Heart left ventricle (tissue), 16 donors: ENCODE measurements around the gene UGGT1. TPM values are rescaled to one million over a fixed set of nuclear protein-coding genes. Genes with fewer than 3 reads are reported as not detected.

Experiments used
- ATAC-seq, 4 donors: fragments of 200-7000 bp; cut with Tn5 transposase; one replicate each; pipeline ENCODE4 v1.9.1; 2020 to 2022; ENCODE audit warnings: moderate library complexity in 4 of 4, mild to moderate bottlenecking in 3 of 4, moderate number of reproducible peaks in 1 of 4
- DNase-seq, 5 donors: peaks; one replicate each; pipeline ENCODE4 v3.0.0-alpha.2; 2020
- H3K27ac ChIP-seq, 12 donors: fragments of 200-600 bp; sonication (generic) in 4 of 12; one replicate each; pipeline versions ENCODE4 v1.5.0 to v1.8.0; 2016 to 2022; ENCODE audit warnings: mild to moderate bottlenecking in 2 of 12
- H3K27me3 ChIP-seq, 9 donors: fragments of 200-600 bp; sonication (generic) in 2 of 9; one replicate each; pipeline versions ENCODE4 v1.5.1 to v1.8.0; 2016 to 2022; ENCODE audit warnings: mild to moderate bottlenecking in 3 of 9
- H3K36me3 ChIP-seq, 9 donors: fragments of 200-600 bp; sonication (generic) in 2 of 9; one replicate each; pipeline versions ENCODE4 v1.5.0 to v1.8.0; 2018 to 2022; ENCODE audit warnings: mild to moderate bottlenecking in 2 of 9
- H3K4me1 ChIP-seq, 12 donors: fragments of 200-600 bp; sonication (generic) in 4 of 12; one replicate each; pipeline versions ENCODE4 v1.5.0 to v1.8.0; 2016 to 2022; ENCODE audit warnings: mild to moderate bottlenecking in 3 of 12
- H3K4me3 ChIP-seq, 12 donors: fragments of 200-600 bp; sonication (generic) in 4 of 12; one replicate each; pipeline versions ENCODE4 v1.5.0 to v1.8.0; 2017 to 2022; ENCODE audit warnings: mild to moderate bottlenecking in 9 of 12, moderate library complexity in 4 of 12
- H3K9me3 ChIP-seq, 12 donors: fragments of 200-600 bp; sonication (generic) in 4 of 12; one replicate each; pipeline versions ENCODE4 v1.5.0 to v1.8.0; 2016 to 2022; ENCODE audit warnings: mild to moderate bottlenecking in 1 of 12
- CTCF ChIP-seq, 12 donors: fragments of 200-600 bp; sonication (generic) in 4 of 12; IDR thresholded peaks; one replicate each; pipeline versions ENCODE4 v1.5.0 to v1.8.0; 2018 to 2022; ENCODE audit warnings: antibody characterized with exemption in 12 of 12, mild to moderate bottlenecking in 5 of 12
- POLR2A ChIP-seq, 2 donors: fragments of 450-650 bp; IDR thresholded peaks; one replicate each; pipeline ENCODE4 v1.6.1; 2017; ENCODE audit warnings: antibody characterized with exemption in 2 of 2, mild to moderate bottlenecking in 2 of 2, moderate library complexity in 2 of 2
- WGBS, 4 donors: extraction: QIAGEN DNeasy Blood & Tissue Kit in 2 of 4; methylation state at CpG; one replicate each; pipeline versions ENCODE4 v1.1.5 to v1.1.7; 2013 to 2018; 5-methylcytosine and 5-hydroxymethylcytosine counted together
- intact Hi-C, 10 donors: fragments of 100-400 bp; cut with DNase I; formaldehyde crosslinking; loops; one replicate each; pipeline versions ENCODE4 v1.11.1 to v1.14.2; 2022
- polyA plus RNA-seq, 2 donors: library from polyadenylated mRNA; stranded (reverse); fragments of 200-250 nt; gene quantifications; one replicate each; pipeline ENCODE4 v1.2.3, GENCODE V29; 2013
- total RNA-seq, 9 donors: library from RNA; depleted of rRNA in 2 of 9; stranded (reverse); fragments of >200 nt in 2 of 9; fragmentation: NEBNext Ultra II Directional in 3 of 9; extraction: Animal tissue kit (Norgen Biotek cat#: 25700) in 3 of 9; gene quantifications; one replicate each; pipeline versions ENCODE4 v1.1.0 to v1.2.4, GENCODE V29; 2016 to 2023
- donor health status: ischemic (EF 13 %, LVEDD 7.1; RV severe dilation, severe dysfunction).
- donor health status: healthy with polysubstance abuse.
- donor health status: DM: no; HTN: yes; CAD: no.
- donor health status: DM: no; HTN: no; CAD: no.
- donor health status: ischemic (EF 25% LVEDD 6.9; RV normal size, moderate dysfunction).
- donor health status: ischemic (EF 25% LVEDD 5.7; RV mildly dilated, moderate dysfunction).
- donor health status: healthy.
- donor health status: DM: yes; HTN: yes; CAD: no.
- donor health status: ischemic (EF 35%, LVEDD 5.7; RV mildly dilated, moderate dysfunction).
- donor health status: nonischemic (EF 11% LVEDD 7.7; RV severe dilation, severe dysfunction).
- donor health status: DM: yes; HTN: yes; CAD: no.
- donor health status: PGD.
- donor health status: ischemic (EF 29% LVEDD 5.4; RV normal size, mild dysfunction).
- donor health status: nonischemic (EF 23%, LVEDD 6.1; RV moderate dilation, normal function).

Gene UGGT1
- total and polyA plus RNA-seq, 11 donors = 5.8 to 77.4 (median 32.0) TPM

GRCh38 chr2:128227862-128228261 lies 136.9 kb downstream of the UGGT1 start:
- Histone ChIP-seq H3K27ac (no peak overlapping the region), H3K27me3 (peaks cover 0 to 4% (median 0%) of the 10 kb centered on the region in 9 donors), H3K4me1 (peaks cover 0 to 5% (median 0%) of the 10 kb centered on the region in 12 donors), H3K36me3 (no peaks in the 10 kb centered on the region), H3K4me3 (no peak overlapping the region), H3K9me3 (peaks cover 0 to 6% (median 0%) of the 10 kb centered on the region in 12 donors)
- DNase-seq (no peak), ATAC-seq (no peak)
- TF ChIP-seq POLR2A (IDR thresholded peaks at IDR 0.05) = no peak
- TF ChIP-seq CTCF (IDR thresholded peaks at IDR 0.05) = no peak
- 92 to 100% (median 98%) methylated on average over 1 of the region's 1 CpG for WGBS, 4 donors
- intact Hi-C loops = no loop called here

GRCh38 chr2:128228894-128229293 lies 137.9 kb downstream of the UGGT1 start:
- Histone ChIP-seq H3K27me3 (peaks cover 0 to 4% (median 0%) of the 10 kb centered on the region in 9 donors), H3K9me3 (peaks cover 0 to 6% (median 0%) of the 10 kb centered on the region in 12 donors), H3K4me1 (peaks cover 0 to 12% (median 0%) of the 10 kb centered on the region in 12 donors), H3K27ac (no peak overlapping the region), H3K36me3 (no peaks in the 10 kb centered on the region), H3K4me3 (no peak overlapping the region)
- DNase-seq (no peak), ATAC-seq (no peak)
- intact Hi-C loops = no loop called here
- no peak for TF ChIP-seq POLR2A (IDR thresholded peaks at IDR 0.05)
- no peak for TF ChIP-seq CTCF (IDR thresholded peaks at IDR 0.05)

- WGBS, 4 donors = 0 to 1% (median 1%) methylated on average over 53 to 84 of the region's 84 CpGs
- intact Hi-C loops = loop anchor here in 9 of 10 donors (2.0 to 10.0 kb wide), 10 partner anchors 36 to 89 kb away; partner anchors contain the start of gene HS6ST1 (in 2 of the 9)
- Histone ChIP-seq H3K9me3 (no peaks in the 10 kb centered on the region), H3K4me3 (peak overlapping the region; percentile 39 to 87 (median 68)), H3K4me1 (peaks cover 0 to 14% (median 5%) of the 10 kb centered on the region in 12 donors), H3K27ac (peak overlapping the region; percentile 44 to 96 (median 83)), H3K36me3 (no peaks in the 10 kb centered on the region), H3K27me3 (peaks cover 0 to 4% (median 0%) of the 10 kb centered on the region in 9 donors)
- TF ChIP-seq POLR2A (IDR thresholded peaks at IDR 0.05) = no peak
- TF ChIP-seq CTCF (IDR thresholded peaks at IDR 0.05) = peak; percentile 82 to 95 (median 92)
- DNase-seq (peak; percentile 87 to 95 (median 92)), ATAC-seq (peak; percentile 89 to 98 (median 96))
Measured at GRCh38 chr2:128232965-128233789, 142.2 kb downstream of the UGGT1 start.

GRCh38 chr2:128233790-128234395 lies 142.9 kb downstream of the UGGT1 start:
- peaks cover 0 to 4% (median 0%) of the 10 kb centered on the region in 9 donors for H3K27me3 ChIP-seq

More at GRCh38 chr2:128233790-128234395, 142.9 kb downstream of the UGGT1 start:
- H3K4me1 ChIP-seq = peaks cover 0 to 14% (median 5%) of the 10 kb centered on the region in 12 donors
- ATAC-seq (no peak), DNase-seq (no peak)
- peak overlapping the region in 8 of 12 donors; percentile 64 to 79 (median 71) for H3K4me3 ChIP-seq
- intact Hi-C loops = loop anchor here in 9 of 10 donors (2.0 to 10.0 kb wide), 10 partner anchors 37 to 88 kb away; partner anchors contain the start of gene HS6ST1 (in 2 of the 9)
- H3K27ac ChIP-seq = peak overlapping the region in 1 of 12 donors; percentile 90
- WGBS, 4 donors = 46 to 51% (median 47%) methylated on average over 10 to 11 of the region's 11 CpGs
- no peaks in the 10 kb centered on the region for H3K9me3 ChIP-seq
- TF ChIP-seq POLR2A (IDR thresholded peaks at IDR 0.05) (no peak), CTCF (IDR thresholded peaks at IDR 0.05) (peak in 1 of 12 donors; percentile 7)
- H3K36me3 ChIP-seq = no peaks in the 10 kb centered on the region
